ENCODE measurements around the gene SMAD9.
"Not testable (repeated sequence)": the region's sequence is repeated elsewhere in the genome, so short reads cannot be mapped to it uniquely, and the experiment has no call there.

- not testable (repeated sequence) for TF ChIP-seq CTCF (IDR thresholded peaks at IDR 0.05; ENCODE audit: low read length); EZH2 (optimal IDR thresholded peaks at IDR 0.05; ENCODE audit: low read depth, low read length); EZH2phosphoT487 (IDR thresholded peaks at IDR 0.05; ENCODE audit: low read length)
Measured at GRCh38 chr13:36883392-36883791, 36.6 kb downstream of the SMAD9 start.
